Measurements from ENCODE around the gene SCARF1. TPM values are rescaled to one million over a fixed set of nuclear protein-coding genes. Genes with fewer than 3 reads are reported as not detected.
A peak's percentile ranks its signal among the peaks of the same experiment; 100 is the strongest.

The SCARF1 gene
- total RNA-seq, 1 donor from 2014 or later = 37.4 TPM

GRCh38 chr17:1605681-1606351 lies 39.7 kb downstream of the SCARF1 start:
- ATAC-seq (peak in 1 of 2 donors; percentile 8), DNase-seq (no peak)
- Histone ChIP-seq H3K4me1 (peaks cover 28% of the 10 kb centered on the region), H3K27ac (peak overlapping the region; percentile 76), H3K27me3 (ENCODE audit: low read depth) (no peaks in the 10 kb centered on the region), H3K4me3 (no peak overlapping the region), H3K9me3 (no peaks in the 10 kb centered on the region), H3K36me3 (peaks cover 22% of the 10 kb centered on the region)
- intact Hi-C loops (cut with DNase I) = no loop called here
- TF ChIP-seq CTCF (IDR thresholded peaks at IDR 0.05) = no peak

GRCh38 chr17:1604831-1605528 lies 40.6 kb downstream of the SCARF1 start:
- DNase-seq (no peak), ATAC-seq (no peak)
- no peak overlapping the region for H3K27ac ChIP-seq
- intact Hi-C loops (cut with DNase I) = no loop called here
- no peak overlapping the region for H3K4me3 ChIP-seq
- TF ChIP-seq CTCF (IDR thresholded peaks at IDR 0.05) = no peak
- no peaks in the 10 kb centered on the region for H3K27me3 ChIP-seq (ENCODE audit: low read depth)
- H3K4me1 ChIP-seq = peaks cover 28% of the 10 kb centered on the region
- H3K36me3 ChIP-seq = peaks cover 22% of the 10 kb centered on the region
- no peaks in the 10 kb centered on the region for H3K9me3 ChIP-seq

- no peak for TF ChIP-seq CTCF (IDR thresholded peaks at IDR 0.05)
- Histone ChIP-seq H3K4me1 (peaks cover 16% of the 10 kb centered on the region), H3K27me3 (ENCODE audit: low read depth) (no peaks in the 10 kb centered on the region), H3K4me3 (no peak overlapping the region), H3K36me3 (peaks cover 22% of the 10 kb centered on the region), H3K9me3 (no peaks in the 10 kb centered on the region), H3K27ac (no peak overlapping the region)
- no peak for DNase-seq
- ATAC-seq = no peak
- intact Hi-C loops (cut with DNase I) = no loop called here
Measured at GRCh38 chr17:1601571-1601970, 44.0 kb downstream of the SCARF1 start.

- Histone ChIP-seq H3K4me1 (no peaks in the 10 kb centered on the region), H3K27ac (peak overlapping the region; percentile 57), H3K36me3 (peaks cover 16% of the 10 kb centered on the region), H3K27me3 (ENCODE audit: low read depth) (no peaks in the 10 kb centered on the region), H3K4me3 (no peak overlapping the region), H3K9me3 (no peaks in the 10 kb centered on the region)
- DNase-seq = no peak
- TF ChIP-seq CTCF (IDR thresholded peaks at IDR 0.05) = no peak
- peak; percentile 12 to 18 for ATAC-seq
- intact Hi-C loops (cut with DNase I) = no loop called here
Measured at GRCh38 chr17:1598399-1599095, 47.0 kb downstream of the SCARF1 start.

- Histone ChIP-seq H3K4me1 (no peaks in the 10 kb centered on the region), H3K27me3 (ENCODE audit: low read depth) (no peaks in the 10 kb centered on the region), H3K9me3 (no peaks in the 10 kb centered on the region), H3K27ac (peak overlapping the region; percentile 57), H3K4me3 (no peak overlapping the region), H3K36me3 (peaks cover 17% of the 10 kb centered on the region)
- ATAC-seq = peak; percentile 84 to 94
- intact Hi-C loops (cut with DNase I) = no loop called here
- no peak for TF ChIP-seq CTCF (IDR thresholded peaks at IDR 0.05)
- DNase-seq = no peak
Measured at GRCh38 chr17:1597861-1598342, 47.6 kb downstream of the SCARF1 start.
